NT2/D1 (cell line): ENCODE results near the gene NAALADL2.

Experiments used
- SUZ12 ChIP-seq: IDR thresholded peaks from 2 replicates; pipeline ENCODE4 v1.6.1; 2011; ENCODE audit not compliant: insufficient read length, insufficient read depth; ENCODE audit errors: extremely low read depth
- YY1 ChIP-seq: IDR thresholded peaks from 2 replicates; pipeline ENCODE4 v1.6.1; 2011; ENCODE audit not compliant: insufficient read length, insufficient read depth
- ZNF274 ChIP-seq: IDR thresholded peaks from 2 replicates; pipeline ENCODE4 v1.6.1; 2011; ENCODE audit warnings: mild to moderate bottlenecking, low read depth, low read length

DNA sequence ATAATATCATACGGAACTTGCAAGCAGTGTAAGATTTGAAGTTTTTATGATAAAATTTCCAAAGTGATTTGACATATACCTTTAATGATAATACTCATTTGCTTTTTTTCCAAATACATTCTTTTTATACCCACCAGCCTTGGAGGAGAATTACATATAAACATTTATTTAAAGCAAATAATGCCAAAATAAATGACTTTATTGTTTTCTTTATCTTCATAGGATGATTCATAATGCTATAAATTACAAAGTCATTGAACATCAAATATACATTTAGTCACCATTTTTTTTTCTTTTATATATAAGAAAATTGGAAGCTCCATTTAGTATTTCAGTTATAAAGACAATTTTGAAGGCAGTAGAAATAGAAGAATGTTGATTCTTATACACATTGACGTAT, 450.9 kb downstream of the NAALADL2 start:
- TF ChIP-seq ZNF274 (no peak), SUZ12 (no peak), YY1 (no peak)
